Measurements from ENCODE around the gene PNMA8B.

Gene PNMA8B

DNA sequence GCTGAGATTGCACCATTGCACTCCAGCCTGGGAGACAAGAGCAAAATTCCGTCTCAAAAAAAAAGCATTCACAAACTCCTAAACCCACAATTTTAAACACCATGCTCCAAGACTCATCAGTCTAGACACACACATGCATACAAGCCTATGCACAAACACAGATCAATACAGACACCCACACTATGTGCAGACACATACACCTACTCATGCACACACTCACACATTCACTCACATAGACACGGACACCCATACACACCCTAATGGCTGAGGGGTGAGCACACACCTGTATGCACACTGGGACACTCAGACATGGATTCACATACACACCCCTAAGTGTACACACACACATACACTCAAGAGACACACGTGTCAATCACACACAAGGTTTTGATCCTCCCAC is 9.3 kb downstream of the PNMA8B start:
- no peak for DNase-seq (ENCODE audit: low read depth)

- DNase-seq (ENCODE audit: low read depth), result no peak
These were observed 11.0 kb downstream of the PNMA8B start for GRCh38 chr19:46484656-46485055.

DNA sequence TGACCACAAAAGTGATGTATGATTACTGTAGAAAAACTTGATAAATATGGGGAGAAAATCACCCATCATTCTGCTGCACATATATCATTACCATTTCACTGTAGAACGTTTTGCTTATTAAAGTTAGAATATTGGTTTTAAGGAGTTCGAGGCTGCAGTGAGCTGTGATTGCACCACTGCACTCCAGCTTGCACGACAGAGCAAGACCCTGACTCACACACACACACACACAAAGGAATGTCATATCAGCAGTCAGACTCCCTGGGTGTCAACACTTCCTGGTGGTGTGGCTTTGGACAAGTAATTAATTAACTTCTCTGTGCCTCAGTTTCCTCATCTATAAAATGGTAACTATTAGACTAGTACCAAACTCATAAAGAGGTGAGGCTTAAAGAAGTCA is 13.0 kb downstream of the PNMA8B start:
- no peak for DNase-seq (ENCODE audit: low read depth)

DNA sequence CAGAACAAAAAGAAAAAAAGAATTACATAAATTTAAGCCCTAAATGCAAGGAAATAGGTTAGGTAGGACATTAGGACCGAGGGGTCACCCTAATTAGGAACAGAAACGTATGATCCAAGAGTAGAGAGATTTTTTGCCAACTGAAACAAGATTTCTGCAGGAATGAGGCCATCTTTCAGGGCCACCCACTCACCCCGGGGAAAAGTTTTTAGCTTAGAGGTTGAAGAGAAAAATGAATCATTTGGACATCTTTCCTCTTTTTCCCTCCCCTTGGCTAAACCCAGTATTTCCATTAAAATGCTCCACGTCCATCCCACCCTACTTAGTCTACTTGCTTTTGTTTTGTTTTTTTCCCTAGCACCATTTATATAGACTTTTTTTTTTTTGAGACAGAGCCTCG is 13.7 kb downstream of the PNMA8B start:
- DNase-seq (ENCODE audit: low read depth), result no peak

DNA sequence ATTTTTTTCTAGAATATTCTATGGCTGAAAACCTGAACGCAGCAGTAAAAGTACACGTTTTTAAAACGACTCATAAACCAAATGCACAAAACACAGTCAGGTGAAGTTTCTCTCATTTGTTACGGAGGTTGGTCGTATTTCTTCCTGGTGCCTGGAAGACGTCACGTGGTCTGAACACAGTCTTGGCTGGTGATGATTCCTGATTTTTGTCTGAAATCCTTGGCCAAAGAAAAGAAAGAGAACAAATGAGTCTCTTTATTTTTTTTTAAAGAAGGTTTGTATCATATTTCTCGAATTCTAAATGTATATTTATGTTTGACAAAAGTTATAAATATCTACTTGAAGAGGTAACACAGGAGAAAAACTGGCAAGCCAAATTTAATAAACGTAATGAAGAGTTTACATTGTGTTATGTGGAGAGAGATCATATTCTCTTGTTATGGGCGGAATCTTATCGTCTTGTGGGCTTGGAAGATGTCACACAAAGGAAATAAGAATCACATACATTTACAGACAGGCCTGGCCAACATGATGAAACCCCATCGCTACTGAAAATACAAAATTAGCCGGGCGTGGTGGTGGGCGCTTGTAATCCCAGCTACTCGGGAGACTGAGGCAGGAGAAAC is 14.3 kb downstream of the PNMA8B start:
- no peak for DNase-seq (ENCODE audit: low read depth)

DNA sequence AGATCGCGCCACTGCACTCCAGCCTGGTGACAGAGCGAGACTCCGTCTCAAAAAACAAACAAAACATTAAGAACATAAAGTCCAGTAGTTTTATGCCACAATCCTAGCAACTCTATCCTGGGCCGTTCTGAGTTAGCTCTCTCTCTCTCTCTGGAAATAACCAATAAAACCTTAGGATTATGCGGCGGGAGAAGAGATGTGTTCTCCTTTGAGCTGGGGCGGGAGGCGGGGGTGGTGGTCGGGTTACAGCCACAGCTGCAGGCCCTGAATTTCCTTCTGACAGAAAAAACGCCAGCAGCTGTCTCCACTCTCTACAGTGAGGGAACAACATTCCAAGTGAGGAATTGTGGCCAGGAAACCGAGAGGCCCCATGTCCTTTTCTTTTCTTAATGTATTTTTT is 15.3 kb downstream of the PNMA8B start:
- DNase-seq (ENCODE audit: low read depth), result no peak

GRCh38 chr19:46478356-46478986 is 17.2 kb downstream of the PNMA8B start:
- no peak for DNase-seq (ENCODE audit: low read depth)

DNA sequence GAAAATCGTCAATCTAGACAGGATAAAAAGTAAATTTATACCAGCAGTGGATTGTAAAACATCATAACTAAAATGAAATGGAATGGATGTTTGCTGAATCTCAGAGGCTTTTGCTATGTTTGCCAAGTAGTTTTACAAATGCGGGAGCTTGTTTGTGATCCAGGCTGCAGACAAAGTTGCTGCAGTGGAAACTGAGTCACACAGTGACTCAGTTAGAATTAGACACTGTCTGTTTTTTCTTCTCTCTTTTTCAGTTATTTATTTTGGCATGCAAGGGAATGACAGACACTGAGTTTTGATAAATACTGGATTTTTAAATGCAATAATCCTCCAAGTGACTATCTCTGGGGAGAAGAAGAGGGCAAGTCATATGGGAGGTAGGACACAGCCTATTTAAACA is 19.7 kb downstream of the PNMA8B start:
- no peak for DNase-seq (ENCODE audit: low read depth)

DNA sequence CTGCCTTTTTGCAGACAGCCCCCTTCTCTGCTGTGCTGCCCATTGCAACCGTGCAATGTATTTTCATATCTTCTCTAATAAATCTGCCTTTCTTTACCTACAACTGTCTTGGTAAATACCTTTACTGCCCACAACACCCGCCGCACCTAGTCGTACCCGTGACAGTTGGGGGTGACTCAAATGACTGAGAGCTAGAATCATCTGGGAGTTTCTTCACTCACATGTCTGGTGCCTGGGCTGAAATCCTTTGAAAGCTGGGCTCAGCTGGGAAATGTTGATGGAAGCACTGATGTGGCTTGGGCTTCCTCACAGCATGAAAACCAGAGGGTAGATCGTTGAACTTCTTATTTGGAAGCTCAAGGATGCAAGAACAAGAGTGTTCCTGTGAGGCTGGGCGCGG is 21.5 kb downstream of the PNMA8B start:
- no peak for DNase-seq (ENCODE audit: low read depth)

- DNase-seq (ENCODE audit: low read depth), result no peak
These were observed 23.1 kb downstream of the PNMA8B start for GRCh38 chr19:46472592-46472991.

DNA sequence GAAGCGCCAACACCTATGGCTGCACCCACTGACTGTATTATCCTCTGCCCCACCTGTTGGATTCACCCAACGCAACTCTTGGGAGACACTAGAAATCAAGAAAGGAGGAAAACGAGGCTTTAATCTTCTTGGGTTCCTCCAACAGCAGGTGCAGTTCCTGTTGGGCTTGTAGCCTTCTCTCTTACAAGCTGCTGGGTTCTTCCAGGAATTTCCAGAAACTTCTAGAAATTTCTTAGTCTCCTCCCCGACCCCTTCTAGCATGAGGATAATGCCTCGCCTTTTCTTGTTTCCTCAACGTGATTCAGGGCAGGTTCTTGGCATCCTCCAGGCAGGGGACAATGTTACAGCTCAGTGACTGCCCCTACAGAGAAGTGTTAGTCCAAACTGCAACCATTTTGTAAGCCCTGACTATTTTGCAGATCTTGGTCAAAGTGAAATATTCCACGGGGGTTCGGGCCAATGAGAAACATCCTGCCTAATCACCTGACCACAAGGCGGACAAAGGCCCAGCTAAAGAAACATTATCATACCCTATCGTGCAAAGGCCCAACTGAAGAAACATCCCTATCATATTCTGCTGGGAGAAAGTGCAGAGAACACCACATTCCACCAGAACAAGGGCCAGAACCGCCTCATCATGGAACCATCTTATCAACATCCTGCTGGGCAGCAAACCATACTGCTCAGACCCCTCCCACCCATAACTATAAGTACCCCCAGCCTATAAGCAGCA is 23.7 kb downstream of the PNMA8B start:
- DNase-seq (ENCODE audit: low read depth), result no peak

- DNase-seq (ENCODE audit: low read depth), result no peak
These were observed 24.4 kb downstream of the PNMA8B start, which contains the start of gene PNMA8A for GRCh38 chr19:46471116-46471733. PNMA8A (minus strand) TSS chr19:46471563; CDS start chr19:46471035, 528 bp downstream.

DNA sequence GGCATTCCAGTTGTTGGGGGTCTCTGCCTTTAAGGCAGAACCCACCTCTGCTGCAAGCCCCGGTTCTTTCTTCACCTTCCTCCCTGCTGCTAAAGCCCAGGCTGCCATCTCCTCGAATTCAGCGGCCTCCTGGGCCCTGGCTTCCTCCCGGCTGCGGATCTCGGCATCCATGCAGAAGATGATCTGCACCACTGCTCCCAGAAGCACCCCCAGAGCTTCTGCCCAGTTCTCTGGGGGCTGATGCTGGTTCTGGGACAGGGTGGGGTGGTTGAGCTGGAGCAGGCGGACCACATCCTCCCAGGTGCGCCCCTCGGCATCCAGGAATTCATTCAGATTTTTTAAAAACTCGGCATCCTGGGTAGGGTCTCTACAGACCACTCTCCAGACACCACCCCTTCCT is 25.3 kb downstream of the PNMA8B start:
- no peak for DNase-seq (ENCODE audit: low read depth)

DNA sequence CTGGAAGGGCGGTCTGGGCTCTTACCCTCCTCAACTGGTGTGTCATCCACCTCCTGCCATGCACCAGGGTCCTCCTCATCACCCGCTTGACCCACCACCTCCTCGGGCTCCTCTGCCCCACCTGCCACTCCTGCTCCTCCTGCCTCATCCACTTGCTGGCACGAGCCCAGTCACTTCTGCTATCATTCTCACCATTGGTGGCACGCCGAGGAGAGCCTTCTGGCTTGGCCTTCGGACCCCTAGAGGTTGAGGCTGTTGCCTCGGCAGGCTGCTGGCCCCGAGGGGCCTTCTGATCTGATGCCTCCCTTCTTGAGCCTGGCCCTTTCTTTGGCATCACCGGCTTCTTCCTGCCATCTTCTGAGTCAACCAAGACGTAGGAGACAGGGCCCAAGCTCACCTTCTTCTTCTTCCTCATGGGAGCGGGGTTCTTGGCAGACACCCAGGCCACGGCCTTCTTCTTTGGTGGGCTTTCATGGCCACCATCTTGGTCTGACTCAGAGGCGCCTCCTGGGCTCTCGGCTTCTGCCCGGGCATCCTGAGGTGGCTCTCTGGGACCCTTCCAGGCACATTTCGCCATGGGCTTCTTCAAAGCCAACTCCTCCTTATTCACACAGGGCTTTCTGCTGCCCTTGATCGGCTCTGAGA is 26.0 kb downstream of the PNMA8B start:
- no peak for DNase-seq (ENCODE audit: low read depth)

DNA sequence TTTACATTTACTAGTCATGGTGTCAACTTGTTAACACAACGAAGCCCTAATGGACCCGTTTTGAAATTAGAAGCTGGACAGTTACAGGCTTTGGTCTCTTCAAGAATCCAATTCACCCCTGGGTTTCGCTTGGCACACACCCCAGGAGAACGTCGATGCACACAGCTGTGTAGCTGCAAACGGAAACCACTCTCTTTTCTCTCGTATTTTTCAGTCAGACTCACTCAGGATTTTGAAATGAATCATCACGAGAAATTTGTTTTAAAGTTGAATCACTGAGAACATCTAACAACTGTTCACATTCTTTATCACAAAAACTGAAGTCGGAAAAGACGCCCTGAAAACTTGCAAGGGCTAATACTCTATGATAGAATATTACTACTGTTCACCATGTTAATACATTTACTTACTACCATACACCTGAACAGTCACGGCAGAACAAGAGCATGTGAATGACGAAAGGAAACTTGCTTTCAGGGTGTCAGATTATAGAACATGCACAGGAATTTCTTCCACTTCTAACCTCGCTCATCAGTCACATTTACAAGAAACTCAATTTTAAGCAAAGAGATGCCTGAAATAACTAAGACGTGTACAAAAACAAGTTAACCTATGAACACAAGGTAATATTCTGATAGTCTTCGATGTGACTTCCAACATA is 29.0 kb downstream of the PNMA8B start:
- DNase-seq (ENCODE audit: low read depth), result peak; percentile 80

DNA sequence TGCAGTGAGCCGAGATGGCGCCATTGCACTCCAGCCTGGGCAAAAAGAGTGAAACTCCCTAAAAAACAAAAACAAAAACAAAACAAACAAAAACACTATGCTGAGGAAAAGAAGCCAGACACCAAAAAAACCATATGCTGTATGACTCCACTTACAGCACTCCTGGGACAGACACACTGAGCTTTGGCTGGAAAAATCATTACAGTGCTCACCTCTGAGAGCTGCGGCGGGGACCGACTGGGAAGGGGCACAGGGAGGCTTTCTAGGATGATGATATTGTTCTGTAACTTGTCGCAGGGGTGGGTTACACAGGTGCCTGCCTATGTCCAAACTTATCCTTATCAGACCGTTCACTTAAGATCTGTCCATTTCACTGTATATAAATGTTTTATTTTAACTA is 32.2 kb downstream of the PNMA8B start:
- no peak for DNase-seq (ENCODE audit: low read depth)

DNA sequence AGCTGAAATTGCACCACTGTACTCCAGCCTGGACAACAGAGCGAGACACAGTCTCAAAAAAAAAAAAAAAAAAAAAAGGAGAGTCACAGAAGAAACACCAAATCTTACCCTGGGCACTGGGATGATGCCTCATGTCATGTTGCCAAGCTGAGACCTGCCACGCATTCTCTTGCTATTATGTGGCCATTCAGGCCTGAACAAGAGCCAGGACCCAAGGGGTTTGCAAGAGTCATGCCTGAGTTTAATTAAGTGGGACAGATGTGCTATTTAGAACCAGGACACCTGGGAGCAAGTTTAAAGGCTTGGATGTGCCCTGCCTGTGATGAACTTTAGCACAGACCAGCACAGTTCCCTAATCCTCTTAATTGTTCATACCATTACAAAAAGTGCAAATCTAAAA is 34.1 kb downstream of the PNMA8B start:
- no peak for DNase-seq (ENCODE audit: low read depth)

GRCh38 chr19:46460981-46461380 is 34.7 kb downstream of the PNMA8B start:
- DNase-seq (ENCODE audit: low read depth), result no peak

DNA sequence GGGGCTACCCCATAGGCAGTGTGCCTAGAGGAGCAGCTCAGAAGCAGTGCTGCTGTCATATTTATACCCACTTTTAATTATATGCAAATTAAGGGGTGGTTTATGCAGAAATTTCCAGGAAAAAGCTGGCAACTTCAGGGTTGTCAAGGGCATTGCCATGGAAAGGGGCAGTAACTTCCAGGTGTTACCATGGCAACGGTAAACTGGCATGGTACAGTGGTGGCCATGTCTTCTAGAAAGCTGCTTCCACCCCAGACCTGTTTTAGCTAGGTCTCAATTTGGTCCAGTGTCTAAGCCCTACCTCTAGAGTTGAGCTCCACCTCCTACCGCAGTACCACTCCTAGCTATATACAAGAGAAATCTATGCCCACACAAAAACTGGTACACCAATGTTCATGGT is 35.6 kb downstream of the PNMA8B start:
- DNase-seq (ENCODE audit: low read depth), result no peak

- DNase-seq (ENCODE audit: low read depth), result no peak
These were observed 38.7 kb downstream of the PNMA8B start for GRCh38 chr19:46456930-46457329.

- DNase-seq (ENCODE audit: low read depth), result no peak
These were observed 41.4 kb downstream of the PNMA8B start for GRCh38 chr19:46454244-46454643.

- DNase-seq (ENCODE audit: low read depth), result no peak
These were observed 42.0 kb downstream of the PNMA8B start for GRCh38 chr19:46453661-46454060.
